Measurements from ENCODE around the gene MRPL54.

Gene MRPL54

GRCh38 chr19:3768015-3768747, 5.7 kb downstream of the MRPL54 start:
- no peak for DNase-seq

- no peak for DNase-seq
These were observed 6.2 kb downstream of the MRPL54 start for GRCh38 chr19:3768748-3769099.

DNA sequence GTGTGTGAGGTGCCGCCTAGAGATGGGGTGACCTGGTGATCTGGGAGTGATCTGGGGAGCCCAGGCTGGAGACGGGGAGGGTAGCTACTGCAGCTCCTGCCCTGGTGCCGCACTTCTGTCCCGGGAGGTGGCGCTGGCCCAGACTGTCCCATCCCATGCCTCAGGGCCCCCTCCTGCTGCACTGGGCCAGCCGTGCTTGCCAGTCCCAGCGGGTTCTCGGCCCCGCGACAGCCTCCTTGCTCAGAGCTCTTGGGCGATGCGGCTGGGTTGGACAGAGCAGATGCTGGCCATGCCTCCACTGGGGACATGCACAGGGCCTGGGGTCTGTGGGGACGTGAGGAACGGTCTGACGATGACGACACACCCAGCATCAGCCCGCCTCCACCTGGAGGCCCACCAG, 7.0 kb downstream of the MRPL54 start:
- DNase-seq = no peak

DNA sequence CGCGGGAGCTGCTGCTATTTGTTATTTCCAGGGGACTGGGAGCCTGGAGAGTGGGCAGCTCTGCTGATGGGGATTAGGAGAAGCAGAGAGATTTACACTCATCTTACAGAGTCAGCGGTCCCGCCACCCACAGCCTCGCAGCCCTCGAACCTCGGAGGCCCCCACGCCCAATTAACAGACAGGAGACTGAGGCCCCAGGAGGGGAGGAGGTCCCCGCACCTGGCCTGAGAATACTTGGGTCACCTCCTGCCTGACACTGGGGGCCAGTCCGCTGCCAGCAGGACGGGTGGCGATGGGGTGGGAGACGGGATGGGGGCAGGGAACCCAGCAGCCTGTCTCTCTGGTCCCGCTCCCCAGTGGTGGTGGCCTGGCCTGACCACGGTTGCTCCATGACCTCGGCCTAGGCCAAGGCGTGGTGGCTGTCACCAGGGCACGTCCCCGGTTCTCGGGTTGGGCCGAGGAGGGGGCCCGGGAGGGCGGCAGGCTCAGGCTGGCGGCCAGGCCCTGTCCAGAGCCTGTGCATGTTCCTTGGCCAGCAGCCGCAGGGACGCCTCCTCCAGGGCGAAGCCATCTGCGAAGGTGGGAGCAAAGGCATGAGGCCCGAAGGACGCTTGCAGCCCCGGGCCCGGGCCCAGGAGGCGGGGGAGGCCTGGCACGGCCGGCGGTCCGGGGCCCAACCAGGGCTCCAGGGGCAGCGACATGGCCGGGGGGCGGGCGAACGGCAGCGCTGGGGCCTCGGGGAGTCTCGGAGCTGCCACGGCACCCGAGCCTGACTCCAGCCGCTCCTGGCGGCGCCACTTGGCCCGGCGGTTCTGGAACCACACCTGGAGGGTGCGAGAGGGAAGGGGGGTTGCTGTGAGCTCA, 7.9 kb downstream of the MRPL54 start:
- no peak for DNase-seq

GRCh38 chr19:3771000-3771905, 8.8 kb downstream of the MRPL54 start:
- DNase-seq = no peak

DNA sequence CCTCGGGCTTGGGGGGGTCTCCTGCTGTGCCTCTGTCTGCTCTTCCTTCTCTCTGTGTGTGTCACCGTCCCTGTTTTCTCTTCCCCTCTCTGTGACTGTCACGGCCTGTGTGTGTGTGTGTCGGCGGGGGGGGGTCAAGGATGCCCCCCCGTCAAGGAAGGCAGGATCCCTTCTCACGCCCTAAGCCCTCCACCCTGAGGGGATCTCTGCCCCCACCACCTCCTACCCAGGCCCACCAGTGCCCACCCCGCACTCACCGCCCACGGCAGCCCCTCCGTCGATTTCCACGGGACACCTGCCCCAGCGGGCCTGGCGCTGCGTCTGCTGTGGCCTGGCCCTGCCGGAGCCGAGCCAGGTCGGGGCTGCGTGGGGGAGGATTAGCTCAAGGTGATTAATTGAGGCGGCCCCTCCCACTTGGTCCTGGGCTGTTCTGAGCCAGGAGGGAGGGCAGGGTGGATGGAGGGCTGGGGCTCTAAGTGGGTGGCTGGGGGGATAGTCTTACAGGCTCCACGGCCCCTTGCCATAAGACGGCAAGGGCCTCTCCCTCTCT, 9.5 kb downstream of the MRPL54 start, which contains the start of gene RAX2:
TSS of gene RAX2 (minus strand) at position 323 of the 550 bp plus-strand sequence. CDS start 486 bp downstream, outside the sequence.
- no peak for DNase-seq

- no peak for DNase-seq
These were observed 11.5 kb downstream of the MRPL54 start for GRCh38 chr19:3773814-3774515.

DNA sequence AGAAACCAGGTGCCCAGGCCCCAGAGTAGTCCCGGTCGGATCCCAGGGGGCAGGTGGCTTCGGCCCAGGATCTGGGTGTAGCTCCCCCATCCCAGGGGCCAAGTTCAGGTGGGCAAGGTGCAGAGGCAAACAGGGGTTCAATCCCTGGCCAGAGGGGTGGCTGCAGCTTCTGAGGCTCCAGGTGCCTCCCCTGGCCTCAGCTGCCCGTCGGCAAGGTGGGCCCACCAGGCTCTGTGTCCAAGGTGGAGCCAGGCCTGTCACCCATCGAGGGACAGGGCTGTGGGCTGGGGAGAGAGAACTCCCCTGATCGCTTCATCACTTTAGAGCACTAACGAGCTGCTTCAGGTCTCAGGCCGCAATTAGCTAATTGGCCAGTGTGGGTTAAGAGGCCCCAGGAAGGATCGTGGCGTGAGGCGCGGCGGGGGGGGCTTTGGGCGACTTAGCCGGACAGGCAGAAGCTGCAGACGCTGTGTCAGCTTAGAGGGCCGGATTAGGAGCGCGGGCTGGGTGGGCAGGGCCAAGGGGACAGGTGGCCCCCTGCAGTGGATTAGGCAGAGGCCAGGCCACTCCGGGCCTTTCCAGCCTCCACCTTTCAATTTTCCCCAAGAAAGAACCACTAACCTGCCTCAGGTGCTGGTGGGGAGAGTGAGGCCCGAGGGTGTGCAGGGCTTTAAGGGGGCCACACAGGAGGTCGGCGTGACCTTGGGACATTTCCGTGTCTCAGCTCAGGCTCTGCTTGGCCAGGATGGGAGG, 12.3 kb downstream of the MRPL54 start:
- DNase-seq = no peak

DNA sequence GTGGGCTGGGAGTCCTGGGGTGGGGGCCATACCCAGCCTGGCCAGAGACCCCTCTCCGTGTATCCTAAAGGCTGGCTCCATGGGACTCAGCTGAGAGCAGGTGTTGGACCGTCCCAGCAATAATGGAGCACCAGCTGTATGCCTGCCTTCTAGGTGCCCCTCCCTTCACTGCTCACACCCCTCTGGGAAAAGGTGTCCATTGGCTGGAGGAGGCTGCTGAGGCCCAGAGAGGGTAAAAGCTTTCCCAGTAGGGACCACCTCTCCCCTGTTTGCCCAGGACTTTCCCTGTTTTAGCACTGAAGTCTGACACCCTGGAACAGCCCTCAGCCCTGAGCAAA, 12.9 kb downstream of the MRPL54 start:
- DNase-seq = no peak

DNA sequence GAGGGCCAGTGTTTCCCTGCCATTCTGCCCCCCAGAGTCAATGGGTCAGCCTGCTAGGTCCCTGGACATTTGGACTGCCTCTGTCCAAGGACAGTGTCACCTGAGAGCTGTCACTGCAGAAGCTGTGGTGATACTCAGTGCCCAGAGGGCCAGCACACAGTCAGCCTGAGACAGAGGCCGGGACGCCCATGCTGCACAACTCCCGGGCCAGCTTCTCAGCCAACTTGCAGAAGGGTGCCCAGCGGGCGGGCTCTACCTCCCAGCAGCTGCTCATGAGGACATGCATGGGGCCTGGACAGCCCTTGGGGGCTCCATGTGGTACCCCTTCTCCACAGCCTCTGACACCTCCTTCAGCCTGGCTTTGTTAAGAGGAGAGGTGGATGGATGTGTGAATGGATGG, 13.3 kb downstream of the MRPL54 start:
- DNase-seq = no peak

GRCh38 chr19:3776479-3777040, 14.1 kb downstream of the MRPL54 start:
- DNase-seq = no peak

- DNase-seq = no peak
These were observed 15.8 kb downstream of the MRPL54 start for GRCh38 chr19:3778104-3778867.

DNA sequence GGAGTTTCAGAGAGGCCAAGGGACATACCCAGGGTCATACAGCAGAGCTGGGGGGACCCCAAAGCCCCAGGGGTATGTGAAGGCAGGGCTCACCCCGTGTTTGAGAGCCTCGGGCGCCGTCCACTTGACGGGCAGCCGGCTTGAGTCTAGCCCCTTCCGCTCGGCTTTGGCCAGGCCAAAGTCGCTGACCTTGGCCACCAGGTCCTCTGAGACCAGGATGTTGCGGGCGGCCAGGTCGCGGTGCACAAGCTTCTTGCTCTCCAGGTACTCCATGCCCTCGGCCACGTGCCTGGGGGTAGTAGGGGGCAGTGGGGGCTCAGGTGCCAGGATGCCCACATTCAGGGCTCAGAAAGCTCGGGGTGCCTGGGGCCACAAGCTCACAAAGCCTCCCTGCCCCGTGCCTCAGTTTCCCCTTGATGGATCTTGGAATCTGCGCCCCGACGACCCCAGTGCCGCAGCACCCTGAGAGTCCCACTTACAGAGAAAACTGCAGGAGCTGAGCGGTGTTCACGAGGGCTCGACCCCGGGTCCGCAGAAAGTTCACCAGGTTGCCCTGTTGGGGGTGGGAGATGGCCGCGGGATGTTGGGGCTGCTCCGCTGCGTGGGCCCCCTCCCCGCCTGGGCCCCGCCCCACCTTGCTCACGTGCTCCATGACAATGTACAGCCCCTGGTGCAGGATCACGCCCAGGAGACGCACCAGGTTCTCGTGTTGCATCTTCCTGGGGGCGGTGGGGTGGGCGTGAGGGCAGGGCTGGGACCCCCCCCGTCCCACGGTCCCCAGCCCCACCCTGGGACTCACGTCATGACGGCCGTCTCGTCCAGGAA, 16.6 kb downstream of the MRPL54 start:
- DNase-seq = no peak

DNA sequence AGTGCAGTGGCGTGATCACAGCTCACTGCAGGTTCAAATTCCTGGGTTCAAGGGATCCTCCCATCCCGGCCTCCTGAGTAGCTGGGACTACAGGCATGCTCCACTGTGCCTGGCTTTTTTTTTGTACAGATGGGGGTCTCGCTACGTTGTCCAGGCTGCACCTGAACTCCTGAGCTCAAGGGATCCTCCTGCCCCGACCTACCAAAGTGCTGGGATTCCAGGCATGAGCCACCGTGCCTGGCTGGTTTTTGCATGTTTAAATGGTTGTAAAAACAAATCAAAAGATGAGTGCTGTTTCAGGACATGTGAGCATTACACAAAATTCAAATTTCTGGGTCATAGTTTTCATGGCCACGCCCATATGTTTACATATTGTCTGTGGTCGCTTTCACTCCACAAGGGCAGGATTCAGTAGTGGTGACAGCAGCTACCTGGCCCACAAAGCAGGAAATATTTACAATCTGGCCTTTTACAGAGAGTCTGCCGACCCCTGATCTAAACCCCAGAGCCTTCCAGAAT, 18.4 kb downstream of the MRPL54 start:
- DNase-seq = no peak

- DNase-seq = no peak
These were observed 19.1 kb downstream of the MRPL54 start for GRCh38 chr19:3781603-3782002.

- DNase-seq = no peak
These were observed 19.8 kb downstream of the MRPL54 start for GRCh38 chr19:3782330-3782729.

DNA sequence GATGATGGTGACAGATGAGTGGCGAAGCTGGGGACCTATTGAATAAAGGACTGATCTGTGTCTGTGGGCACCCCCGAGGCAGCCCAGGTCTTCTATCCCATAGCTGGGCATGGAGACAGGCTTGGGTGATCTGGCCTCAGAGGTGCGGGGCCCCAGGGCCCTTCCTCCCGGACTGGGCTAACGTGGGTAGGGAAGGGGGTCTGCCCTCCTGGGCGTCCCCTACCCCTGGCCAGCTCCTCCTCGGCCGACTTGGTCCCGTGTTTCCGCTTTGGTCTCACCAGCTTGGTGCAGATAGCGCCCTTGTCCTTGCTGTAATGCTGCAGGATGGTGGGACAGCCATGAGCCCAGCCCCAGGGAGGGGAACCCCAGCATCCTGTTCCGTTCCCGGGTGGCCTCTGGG, 20.4 kb downstream of the MRPL54 start:
- no peak for DNase-seq

All from anterior cingulate cortex (tissue), 58 donors.